ENCODE results near the gene CCDC15.

DNA sequence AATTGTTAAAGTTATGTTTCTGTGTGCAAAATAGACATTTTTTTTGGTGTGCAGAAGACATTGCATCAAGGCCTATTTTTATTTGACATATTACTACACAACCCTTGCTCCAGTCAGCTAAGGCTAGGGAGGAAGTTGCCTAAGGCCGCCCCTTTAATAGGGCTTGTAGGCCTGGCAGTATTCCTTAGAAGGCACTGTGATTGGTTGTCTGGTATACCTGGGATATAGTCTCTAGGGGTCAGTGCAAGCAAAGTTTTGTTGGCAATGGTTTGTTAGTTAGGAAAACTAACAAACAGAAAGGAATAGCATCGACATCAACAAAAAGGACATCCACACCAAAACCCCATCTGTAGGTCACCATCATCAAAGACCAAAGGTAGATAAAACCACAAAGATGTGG lies 16.9 kb downstream of the CCDC15 start:
- TF ChIP-seq CTCF (IDR thresholded peaks at IDR 0.05) (no peak), RNF2 (IDR thresholded peaks at IDR 0.05; ENCODE audit: borderline replicate concordance, low read depth) (no peak), KDM5A (IDR thresholded peaks at IDR 0.05) (no peak)
- TF ChIP-seq, protein P1, sequence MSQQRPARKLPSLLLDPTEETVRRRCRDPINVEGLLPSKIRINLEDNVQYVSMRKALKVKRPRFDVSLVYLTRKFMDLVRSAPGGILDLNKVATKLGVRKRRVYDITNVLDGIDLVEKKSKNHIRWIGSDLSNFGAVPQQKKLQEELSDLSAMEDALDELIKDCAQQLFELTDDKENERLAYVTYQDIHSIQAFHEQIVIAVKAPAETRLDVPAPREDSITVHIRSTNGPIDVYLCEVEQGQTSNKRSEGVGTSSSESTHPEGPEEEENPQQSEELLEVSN (IDR thresholded peaks at IDR 0.05; ENCODE audit: borderline replicate concordance, low read depth): no peak
